Panc1 (cell line): ENCODE results near the gene RCSD1. TPM values are rescaled to one million over a fixed set of nuclear protein-coding genes. Genes with fewer than 3 reads are reported as not detected.

Source experiments
- ATAC-seq: fragments of 200-7000 bp; cut with Tn5 transposase; 2 replicates; pipeline ENCODE4 v1.9.1; 2020; ENCODE audit warnings: mild to moderate bottlenecking, moderate library complexity
- BruUV-seq: library from RNA; stranded (reverse); fragments of 400-500 nt; replicated peaks from 2 replicates; lab custom pipeline; 2021; lab: Mats Ljungman, UMichigan
- CTCF ChIA-PET: fragments of 300-600 bp; sonication (Branson Sonifier 250); formaldehyde crosslinking; loops from one replicate; lab custom pipeline; 2022; ENCODE audit warnings: antibody characterized with exemption; lab: Charles Lee
- POLR2A ChIA-PET: fragments of 300-600 bp; sonication (Branson Sonifier 250); formaldehyde crosslinking; loops from one replicate; lab custom pipeline; 2022; ENCODE audit warnings: antibody characterized with exemption; lab: Charles Lee
- DNase-seq: peaks from one replicate; pipeline ENCODE4 v3.0.0-alpha.2; 2010; ENCODE audit warnings: low read depth, low spot score
- H3K27ac ChIP-seq: 2 replicates; pipeline ENCODE4 v1.5.1; 2011; ENCODE audit warnings: mild to moderate bottlenecking, low read length, inconsistent platforms
- H3K27me3 ChIP-seq: fragments of 200-500 bp; sonication (Bioruptor generic); 2 replicates; pipeline ENCODE4 v1.6.0; 2014; ENCODE audit warnings: low read length, inconsistent platforms; ENCODE audit not compliant: control insufficient read depth, insufficient read depth
- H3K36me3 ChIP-seq: fragments of 200-500 bp; sonication (Bioruptor generic); 2 replicates; pipeline ENCODE4 v1.5.1; 2014; ENCODE audit warnings: inconsistent platforms, mild to moderate bottlenecking, low read length, moderate library complexity; ENCODE audit not compliant: control insufficient read depth, insufficient read depth
- H3K4me1 ChIP-seq: 2 replicates; pipeline ENCODE4 v1.5.1; 2011; ENCODE audit warnings: inconsistent platforms, mild to moderate bottlenecking, low read length, moderate library complexity; ENCODE audit not compliant: control insufficient read depth, insufficient read depth
- H3K4me3 ChIP-seq, 2 experiments: 2 replicates each; pipeline ENCODE4 v1.5.1; 2011 to 2012; ENCODE audit warnings: low read depth in 2 of 2, low read length in 2 of 2, mild to moderate bottlenecking in 2 of 2, inconsistent platforms in 1 of 2, moderate library complexity in 1 of 2
- H3K9me3 ChIP-seq: fragments of 200-500 bp; sonication (Bioruptor generic); 2 replicates; pipeline ENCODE4 v1.5.1; 2014; ENCODE audit warnings: low read depth, mild to moderate bottlenecking, inconsistent platforms, low read length, moderate library complexity; ENCODE audit not compliant: control insufficient read depth, insufficient read depth
- POLR2AphosphoS5 ChIP-seq: IDR thresholded peaks from 2 replicates; pipeline ENCODE4 v1.6.1; 2012; ENCODE audit warnings: mild to moderate bottlenecking, low read depth, low read length, moderate library complexity
- SIN3A ChIP-seq: IDR thresholded peaks from 2 replicates; pipeline ENCODE4 v1.6.1; 2012; ENCODE audit warnings: low read depth, mild to moderate bottlenecking, low read length, moderate library complexity, borderline replicate concordance; ENCODE audit not compliant: insufficient read depth
- TCF7L2 ChIP-seq: IDR thresholded peaks from 2 replicates; pipeline ENCODE4 v1.6.1; 2011; ENCODE audit warnings: mild to moderate bottlenecking, low read depth, low read length, inconsistent platforms
- in situ Hi-C: cut with HindIII; loops from 2 replicates; pipeline ENCODE4 v1.10.0; 2016; ENCODE audit warnings: low sequenced_read_pairs, low pct_unique_long_range_greater_than_20kb
- intact Hi-C: fragments of 100-400 bp; cut with micrococcal nuclease; formaldehyde crosslinking; loops from one replicate; pipeline ENCODE4 v1.10.0; 2022; ENCODE audit not compliant: unreplicated experiment
- total RNA-seq: library from RNA; stranded (reverse); gene quantifications from one replicate; pipeline ENCODE4 v1.2.1, GENCODE V29; 2021; ENCODE audit not compliant: unreplicated experiment
- TF ChIP-seq, protein P1 (sequence below): fragments of 450-650 bp; IDR thresholded peaks from 2 replicates; pipeline ENCODE4 v1.5.1; 2017; ENCODE audit warnings: mild to moderate bottlenecking
- TF ChIP-seq, protein P2 (sequence below), 2 experiments: IDR thresholded peaks; 2 replicates each; pipeline ENCODE4 v1.6.1; 2011 to 2012; ENCODE audit warnings: low read depth in 2 of 2, control low read depth in 1 of 2, low read length in 1 of 2, mild to moderate bottlenecking in 1 of 2, moderate library complexity in 1 of 2; ENCODE audit not compliant: insufficient read depth in 1 of 2

RCSD1 gene
- total RNA-seq, 1 experiment from 2014 or later, result 1.4 TPM

DNA sequence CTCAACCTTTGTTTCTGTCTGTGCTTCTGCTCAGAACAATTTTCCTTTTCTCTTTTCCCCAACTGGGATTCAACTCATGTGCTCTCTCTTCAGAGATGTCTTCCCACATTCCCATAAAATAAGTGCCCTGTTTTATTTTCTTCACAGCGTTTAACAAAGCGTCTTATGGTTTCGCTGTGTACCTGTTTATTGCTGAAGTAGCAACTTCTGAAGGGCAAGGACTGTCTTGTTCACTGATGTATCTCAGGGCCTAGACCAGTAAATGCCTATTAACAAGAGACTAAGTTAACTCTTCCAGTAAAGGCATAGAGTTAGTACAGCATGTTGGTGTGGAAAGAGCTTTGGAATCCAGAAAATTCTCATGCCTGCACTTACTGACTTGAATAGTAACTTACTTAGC lies 48.8 kb downstream of the RCSD1 start:
- no peak overlapping the region for H3K4me3 ChIP-seq
- TF ChIP-seq, protein P1, sequence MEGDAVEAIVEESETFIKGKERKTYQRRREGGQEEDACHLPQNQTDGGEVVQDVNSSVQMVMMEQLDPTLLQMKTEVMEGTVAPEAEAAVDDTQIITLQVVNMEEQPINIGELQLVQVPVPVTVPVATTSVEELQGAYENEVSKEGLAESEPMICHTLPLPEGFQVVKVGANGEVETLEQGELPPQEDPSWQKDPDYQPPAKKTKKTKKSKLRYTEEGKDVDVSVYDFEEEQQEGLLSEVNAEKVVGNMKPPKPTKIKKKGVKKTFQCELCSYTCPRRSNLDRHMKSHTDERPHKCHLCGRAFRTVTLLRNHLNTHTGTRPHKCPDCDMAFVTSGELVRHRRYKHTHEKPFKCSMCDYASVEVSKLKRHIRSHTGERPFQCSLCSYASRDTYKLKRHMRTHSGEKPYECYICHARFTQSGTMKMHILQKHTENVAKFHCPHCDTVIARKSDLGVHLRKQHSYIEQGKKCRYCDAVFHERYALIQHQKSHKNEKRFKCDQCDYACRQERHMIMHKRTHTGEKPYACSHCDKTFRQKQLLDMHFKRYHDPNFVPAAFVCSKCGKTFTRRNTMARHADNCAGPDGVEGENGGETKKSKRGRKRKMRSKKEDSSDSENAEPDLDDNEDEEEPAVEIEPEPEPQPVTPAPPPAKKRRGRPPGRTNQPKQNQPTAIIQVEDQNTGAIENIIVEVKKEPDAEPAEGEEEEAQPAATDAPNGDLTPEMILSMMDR, result no peak
- intact Hi-C loops, result no loop called here
- ChIA-PET POLR2A (no interaction called here), CTCF (no interaction called here)
- no peaks in the 10 kb centered on the region for H3K9me3 ChIP-seq
- no peaks in the 10 kb centered on the region for H3K27me3 ChIP-seq
- in situ Hi-C loops, result no loop called here
- no peaks in the 10 kb centered on the region for H3K4me1 ChIP-seq
- no peak for DNase-seq
- ATAC-seq, result no peak
- no TSS peak for BruUV-seq
- no peak overlapping the region for H3K27ac ChIP-seq
- H3K36me3 ChIP-seq, result no peaks in the 10 kb centered on the region

DNA sequence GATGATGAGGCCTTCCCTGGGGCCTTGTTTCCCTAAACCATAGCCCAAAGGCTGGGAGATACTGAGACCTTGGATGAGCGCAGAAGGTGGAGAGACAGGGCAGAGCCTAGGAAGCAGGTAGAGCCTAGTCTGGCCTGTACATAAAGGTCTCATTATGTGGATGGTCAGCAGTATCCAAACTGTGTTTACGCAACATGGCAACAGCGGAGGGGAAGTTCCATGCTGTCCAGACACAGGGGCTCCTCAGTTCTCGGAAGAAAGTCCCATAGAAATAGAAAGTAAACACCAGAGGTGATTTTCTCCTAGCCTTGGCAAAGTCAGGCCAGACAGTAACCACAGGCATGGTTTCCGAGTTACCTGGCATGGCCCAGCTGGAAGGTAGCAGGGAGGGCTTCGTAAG lies 49.7 kb downstream of the RCSD1 start:
- ATAC-seq (no peak), DNase-seq (no peak)
- ChIA-PET POLR2A (no interaction called here), CTCF (no interaction called here)
- no peaks in the 10 kb centered on the region for H3K27me3 ChIP-seq
- H3K4me3 ChIP-seq, result no peak overlapping the region
- no peaks in the 10 kb centered on the region for H3K36me3 ChIP-seq
- H3K27ac ChIP-seq, result no peak overlapping the region
- BruUV-seq, result no TSS peak
- no peaks in the 10 kb centered on the region for H3K4me1 ChIP-seq
- TF ChIP-seq TCF7L2 (no peak), POLR2AphosphoS5 (no peak), SIN3A (no peak)
- TF ChIP-seq, protein P2, sequence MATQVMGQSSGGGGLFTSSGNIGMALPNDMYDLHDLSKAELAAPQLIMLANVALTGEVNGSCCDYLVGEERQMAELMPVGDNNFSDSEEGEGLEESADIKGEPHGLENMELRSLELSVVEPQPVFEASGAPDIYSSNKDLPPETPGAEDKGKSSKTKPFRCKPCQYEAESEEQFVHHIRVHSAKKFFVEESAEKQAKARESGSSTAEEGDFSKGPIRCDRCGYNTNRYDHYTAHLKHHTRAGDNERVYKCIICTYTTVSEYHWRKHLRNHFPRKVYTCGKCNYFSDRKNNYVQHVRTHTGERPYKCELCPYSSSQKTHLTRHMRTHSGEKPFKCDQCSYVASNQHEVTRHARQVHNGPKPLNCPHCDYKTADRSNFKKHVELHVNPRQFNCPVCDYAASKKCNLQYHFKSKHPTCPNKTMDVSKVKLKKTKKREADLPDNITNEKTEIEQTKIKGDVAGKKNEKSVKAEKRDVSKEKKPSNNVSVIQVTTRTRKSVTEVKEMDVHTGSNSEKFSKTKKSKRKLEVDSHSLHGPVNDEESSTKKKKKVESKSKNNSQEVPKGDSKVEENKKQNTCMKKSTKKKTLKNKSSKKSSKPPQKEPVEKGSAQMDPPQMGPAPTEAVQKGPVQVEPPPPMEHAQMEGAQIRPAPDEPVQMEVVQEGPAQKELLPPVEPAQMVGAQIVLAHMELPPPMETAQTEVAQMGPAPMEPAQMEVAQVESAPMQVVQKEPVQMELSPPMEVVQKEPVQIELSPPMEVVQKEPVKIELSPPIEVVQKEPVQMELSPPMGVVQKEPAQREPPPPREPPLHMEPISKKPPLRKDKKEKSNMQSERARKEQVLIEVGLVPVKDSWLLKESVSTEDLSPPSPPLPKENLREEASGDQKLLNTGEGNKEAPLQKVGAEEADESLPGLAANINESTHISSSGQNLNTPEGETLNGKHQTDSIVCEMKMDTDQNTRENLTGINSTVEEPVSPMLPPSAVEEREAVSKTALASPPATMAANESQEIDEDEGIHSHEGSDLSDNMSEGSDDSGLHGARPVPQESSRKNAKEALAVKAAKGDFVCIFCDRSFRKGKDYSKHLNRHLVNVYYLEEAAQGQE (IDR thresholded peaks at IDR 0.05; ENCODE audit: insufficient read depth in 1 of 2, low read depth in 2 of 2, low read length in 1 of 2), result no peak
- TF ChIP-seq, protein P1, result no peak
- intact Hi-C loops (no loop called here), in situ Hi-C loops (no loop called here)
- no peaks in the 10 kb centered on the region for H3K9me3 ChIP-seq

DNA sequence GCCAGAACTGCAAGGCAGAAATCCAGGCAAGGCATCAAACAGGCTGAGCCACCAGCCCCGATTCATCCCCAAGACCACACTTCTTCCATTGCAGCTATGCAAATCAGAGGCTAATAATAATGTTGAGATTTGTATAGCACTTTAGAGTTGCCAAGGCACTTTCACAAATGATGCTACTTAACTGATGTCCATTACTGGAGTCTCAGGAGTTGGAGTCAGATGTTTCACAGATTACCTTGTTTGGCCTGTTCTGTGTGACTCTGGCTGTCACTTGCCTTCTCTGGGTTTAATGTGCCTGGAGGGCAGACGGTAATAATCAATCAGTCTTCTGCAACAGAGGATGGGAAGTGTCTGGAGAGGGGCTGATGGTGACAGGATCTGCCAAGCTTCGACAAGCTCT lies 51.0 kb downstream of the RCSD1 start:
- CTCF ChIA-PET, result interaction anchor here (0.6 kb wide), 1 partner anchor 487 kb away, joined by 3 read pairs; no protein-coding TSS in a partner anchor
- BruUV-seq, result no TSS peak
- Histone ChIP-seq H3K9me3 (no peaks in the 10 kb centered on the region), H3K27ac (no peak overlapping the region), H3K4me3 (no peak overlapping the region), H3K27me3 (no peaks in the 10 kb centered on the region), H3K36me3 (no peaks in the 10 kb centered on the region), H3K4me1 (no peaks in the 10 kb centered on the region)
- TF ChIP-seq, protein P2 (IDR thresholded peaks at IDR 0.05; ENCODE audit: insufficient read depth in 1 of 2, low read depth in 2 of 2, low read length in 1 of 2), result no peak
- TF ChIP-seq SIN3A, result no peak
- TF ChIP-seq, protein P1, result no peak
- no peak for TF ChIP-seq TCF7L2
- no peak for TF ChIP-seq POLR2AphosphoS5
- POLR2A ChIA-PET, result interaction anchor here (0.9 kb wide), 1 partner anchor 13 kb away, joined by 3 read pairs; no protein-coding TSS in a partner anchor
- in situ Hi-C loops (no loop called here), intact Hi-C loops (no loop called here)
- ATAC-seq, result no peak
- no peak for DNase-seq
